Measurements from ENCODE around the gene GABBR2.

DNA sequence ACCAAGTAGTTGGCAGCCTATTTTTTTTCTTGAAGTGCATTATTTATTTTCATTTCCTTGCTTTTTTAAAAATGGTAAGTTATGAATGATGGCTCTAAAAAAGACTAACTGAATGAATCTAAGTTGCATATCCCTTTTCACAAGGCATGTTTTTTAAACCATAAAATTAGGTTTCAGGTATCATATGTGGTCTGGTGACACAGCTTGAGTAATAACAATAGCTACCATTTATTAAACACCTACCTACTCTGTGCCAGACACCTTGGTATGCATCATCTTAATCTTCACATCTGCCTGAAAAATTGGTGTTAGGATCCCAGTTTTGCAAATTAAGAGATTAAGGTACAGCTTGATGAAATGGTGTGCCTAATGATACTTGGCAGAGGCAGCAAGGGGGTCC, 4.3 kb upstream of the GABBR2 start:
- TF ChIP-seq, protein P1, sequence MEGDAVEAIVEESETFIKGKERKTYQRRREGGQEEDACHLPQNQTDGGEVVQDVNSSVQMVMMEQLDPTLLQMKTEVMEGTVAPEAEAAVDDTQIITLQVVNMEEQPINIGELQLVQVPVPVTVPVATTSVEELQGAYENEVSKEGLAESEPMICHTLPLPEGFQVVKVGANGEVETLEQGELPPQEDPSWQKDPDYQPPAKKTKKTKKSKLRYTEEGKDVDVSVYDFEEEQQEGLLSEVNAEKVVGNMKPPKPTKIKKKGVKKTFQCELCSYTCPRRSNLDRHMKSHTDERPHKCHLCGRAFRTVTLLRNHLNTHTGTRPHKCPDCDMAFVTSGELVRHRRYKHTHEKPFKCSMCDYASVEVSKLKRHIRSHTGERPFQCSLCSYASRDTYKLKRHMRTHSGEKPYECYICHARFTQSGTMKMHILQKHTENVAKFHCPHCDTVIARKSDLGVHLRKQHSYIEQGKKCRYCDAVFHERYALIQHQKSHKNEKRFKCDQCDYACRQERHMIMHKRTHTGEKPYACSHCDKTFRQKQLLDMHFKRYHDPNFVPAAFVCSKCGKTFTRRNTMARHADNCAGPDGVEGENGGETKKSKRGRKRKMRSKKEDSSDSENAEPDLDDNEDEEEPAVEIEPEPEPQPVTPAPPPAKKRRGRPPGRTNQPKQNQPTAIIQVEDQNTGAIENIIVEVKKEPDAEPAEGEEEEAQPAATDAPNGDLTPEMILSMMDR (IDR thresholded peaks at IDR 0.05) = no peak
- no peak for TF ChIP-seq POLR2A (IDR thresholded peaks at IDR 0.05)

All from uterus (tissue), 2 donors.